Endothelial cell of umbilical vein (primary cell): ENCODE measurements around the gene C5. TPM values are rescaled to one million over a fixed set of nuclear protein-coding genes. Genes with fewer than 3 reads are reported as not detected.

ENCODE experiments used
- BruUV-seq: library from RNA; stranded (reverse); fragments of 400-500 nt; replicated peaks from 2 replicates; lab custom pipeline; 2021; lab: Mats Ljungman, UMichigan
- CTCF ChIA-PET: fragments of 300-600, 350-600 bp; sonication (Branson Sonifier 250); formaldehyde crosslinking; loops from one replicate; lab custom pipeline; 2021; ENCODE audit warnings: antibody characterized with exemption, inconsistent platforms; lab: Charles Lee
- POLR2A ChIA-PET: fragments of 300-600, 350-600 bp; sonication (Branson Sonifier 250); formaldehyde crosslinking; loops from one replicate; lab custom pipeline; 2021; ENCODE audit warnings: antibody characterized with exemption, inconsistent platforms; lab: Charles Lee
- DNase-seq: peaks from one replicate; pipeline ENCODE4 v3.0.0-alpha.2; 2011; ENCODE audit warnings: low read depth, low spot score
- FAIRE-seq: peaks from 2 replicates; lab custom pipeline; 2011; peaks lifted over from hg19 to GRCh38; lab: Jason Lieb, UNC
- H2AFZ ChIP-seq: 2 replicates; pipeline ENCODE4 v1.6.0; 2012; ENCODE audit warnings: low read depth, low read length, control low read depth, inconsistent platforms
- H3K27ac ChIP-seq: 2 replicates; pipeline ENCODE4 v1.5.1; 2011; ENCODE audit warnings: low read depth, mild to moderate bottlenecking, control low read depth, low read length, moderate library complexity; ENCODE audit not compliant: insufficient read depth
- H3K27me3 ChIP-seq, 2 experiments: 2 replicates each; pipeline versions ENCODE4 v1.6.0 to v1.6.1; 2011; ENCODE audit warnings: low read length in 2 of 2, mixed read lengths in 1 of 2; ENCODE audit not compliant: control insufficient read depth in 2 of 2, insufficient read depth in 2 of 2
- H3K36me3 ChIP-seq, 2 experiments: 2 replicates in 1 of 2; 3 replicates in 1 of 2; pipeline ENCODE4 v1.5.1; 2011; ENCODE audit warnings: low read length in 2 of 2, mild to moderate bottlenecking in 1 of 2, moderate library complexity in 1 of 2; ENCODE audit not compliant: control insufficient read depth in 2 of 2, insufficient read depth in 2 of 2; ENCODE audit errors: extremely low read depth in 1 of 2
- H3K4me1 ChIP-seq: 3 replicates; pipeline ENCODE4 v1.5.1; 2011; ENCODE audit warnings: mild to moderate bottlenecking, low read length; ENCODE audit not compliant: control insufficient read depth, insufficient read depth; ENCODE audit errors: extremely low read depth
- H3K4me2 ChIP-seq: 2 replicates; pipeline ENCODE4 v1.6.1; 2011; ENCODE audit warnings: low read length, control low read depth, mixed read lengths; ENCODE audit not compliant: insufficient read depth
- H3K4me3 ChIP-seq, 3 experiments: fragments of 200-600 bp in 1 of 3; sonication (generic), shearing (Covaris generic) in 1 of 3; replicated peaks in 1 of 3; 2 replicates each; pipeline ENCODE4 v1.5.1; 2011 to 2016; ENCODE audit warnings: control low read depth in 3 of 3, low read length in 3 of 3, mild to moderate bottlenecking in 2 of 3, inconsistent platforms in 1 of 3, low read depth in 1 of 3, moderate library complexity in 1 of 3; ENCODE audit not compliant: insufficient read depth in 1 of 3
- H3K79me2 ChIP-seq: 2 replicates; pipeline ENCODE4 v1.6.0; 2012; ENCODE audit warnings: low read length, inconsistent platforms; ENCODE audit not compliant: control insufficient read depth, insufficient read depth
- H3K9ac ChIP-seq: replicated peaks from 2 replicates; pipeline ENCODE3; 2011; ENCODE audit warnings: low read length, control low read depth; ENCODE audit not compliant: insufficient read depth; ENCODE audit errors: extremely low read depth
- H3K9me1 ChIP-seq: replicated peaks from 3 replicates; pipeline ENCODE4 v1.6.0; 2011; ENCODE audit warnings: mild to moderate bottlenecking, low read length; ENCODE audit not compliant: control insufficient read depth, insufficient read depth; ENCODE audit errors: extremely low read depth
- H3K9me3 ChIP-seq: replicated peaks from 2 replicates; pipeline ENCODE4 v1.5.1; 2012; ENCODE audit warnings: low read length, inconsistent platforms; ENCODE audit not compliant: control insufficient read depth, insufficient read depth
- H4K20me1 ChIP-seq: replicated peaks from 2 replicates; pipeline ENCODE3; 2011; ENCODE audit warnings: mild to moderate bottlenecking, low read length; ENCODE audit not compliant: control insufficient read depth, insufficient read depth; ENCODE audit errors: extremely low read depth
- EZH2 ChIP-seq: IDR thresholded peaks from 2 replicates; pipeline ENCODE4 v1.6.1; 2012; ENCODE audit warnings: borderline replicate concordance, low read depth, mild to moderate bottlenecking, moderate library complexity, low read length, inconsistent platforms; ENCODE audit not compliant: severe bottlenecking
- GATA2 ChIP-seq: IDR thresholded peaks from 2 replicates; pipeline ENCODE4 v1.7.0; 2011; ENCODE audit warnings: low read depth, mild to moderate bottlenecking, moderate library complexity, mixed read lengths, low read length; ENCODE audit not compliant: insufficient read length, insufficient read depth
- MYC ChIP-seq: IDR thresholded peaks from one replicate; pipeline ENCODE4 v1.6.1; 2011; ENCODE audit warnings: mild to moderate bottlenecking, low read depth, low read length
- POLR2A ChIP-seq: IDR thresholded peaks from 2 replicates; pipeline ENCODE4 v1.6.1; 2012; ENCODE audit warnings: low read depth, mild to moderate bottlenecking, control low read depth, low read length
- dilution Hi-C: fragments of 300-500 bp; cut with MboI; formaldehyde crosslinking; loops from one replicate; pipeline ENCODE4 v1.15.0; 2019; ENCODE audit warnings: low sequenced_read_pairs; ENCODE audit not compliant: extremely low pct_ligation_motif_present
- intact Hi-C: fragments of 100-400 bp; cut with micrococcal nuclease; formaldehyde crosslinking; loops from one replicate; pipeline ENCODE4 v1.10.0; 2022
- polyA plus RNA-seq, 4 experiments: library from polyadenylated mRNA; depleted of rRNA in 3 of 4; stranded (reverse) in 3 of 4; unstranded in 1 of 4; fragments of >200 nt; gene quantifications; 2 replicates each; pipeline versions ENCODE4 v1.2.1 to v1.2.3, GENCODE V29; 2011 to 2012; ENCODE audit warnings: missing spikeins in 1 of 4
- total RNA-seq: library from RNA; stranded (reverse); gene quantifications from 2 replicates; pipeline ENCODE4 v1.2.3, GENCODE V29; 2021
- TF ChIP-seq, protein P1 (sequence below), 2 donors: IDR thresholded peaks; 1 replicate in 1 of 2; 2 replicates in 1 of 2; pipeline ENCODE4 v1.5.1; 2011; ENCODE audit warnings: low read length in 2 of 2, mild to moderate bottlenecking in 2 of 2, moderate library complexity in 2 of 2, control low read depth in 1 of 2, inconsistent platforms in 1 of 2, low read depth in 1 of 2; ENCODE audit not compliant: insufficient read depth in 1 of 2; ENCODE audit errors: extremely low read depth in 1 of 2

Gene C5
- total and polyA plus RNA-seq, 2 donors (not counting 3 experiments of a cell fraction or from before 2014, with no cell fraction given) = 0.79 to 1.6 TPM

DNA sequence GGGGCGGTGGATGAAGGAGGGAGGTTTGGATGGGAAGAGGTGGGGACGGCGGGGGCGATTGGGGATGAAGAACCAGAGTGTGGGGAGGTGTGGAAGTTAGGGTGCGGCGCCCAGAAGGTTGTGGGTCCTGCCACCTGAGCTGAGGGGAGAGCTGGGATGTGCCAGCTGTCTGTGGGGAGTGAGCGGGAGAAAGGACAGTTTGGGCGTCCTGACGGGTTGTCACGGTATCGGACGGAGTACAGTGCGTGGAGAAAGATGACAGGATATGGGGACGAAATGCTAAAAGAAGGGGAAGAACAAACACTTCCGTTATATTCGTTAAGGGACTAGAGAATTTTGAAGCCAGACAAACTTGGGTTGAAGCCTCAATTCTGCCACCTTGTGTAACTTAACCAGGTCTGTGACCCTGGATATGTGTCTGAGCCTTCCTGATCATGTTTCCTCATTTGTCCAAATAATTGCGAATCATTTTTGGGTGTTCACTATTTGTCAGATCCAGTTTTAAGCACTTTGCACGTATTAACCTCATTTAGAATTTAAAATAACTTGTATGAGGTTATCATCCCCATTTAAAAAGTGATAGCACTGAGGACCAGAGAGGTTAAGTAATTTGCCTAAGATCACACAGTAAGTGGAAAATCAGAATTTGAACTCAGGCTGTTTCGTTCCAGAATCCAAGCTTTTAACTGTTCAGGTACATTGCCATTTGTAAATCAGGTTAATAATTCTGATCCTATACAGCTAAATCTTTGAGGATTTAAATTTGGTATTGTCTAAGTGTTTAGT, 25.4 kb upstream of the C5 start:
- H3K27ac ChIP-seq = peak overlapping the region; percentile 56
- intact Hi-C loops = loop anchor here (2.0 to 10.0 kb wide), 3 partner anchors 199 to 329 kb away; partner anchors contain the start of gene PHF19
- POLR2A ChIA-PET = no interaction called here
- CTCF ChIA-PET = interaction anchor here (0.7 to 1.5 kb wide), 5 partner anchors 10 to 94 kb away, joined by 3 to 8 read pairs (median 5); no protein-coding TSS in a partner anchor
- no peaks in the 10 kb centered on the region for H3K9me3 ChIP-seq
- FAIRE-seq = peak; percentile 66
- no peaks in the 10 kb centered on the region for H3K79me2 ChIP-seq
- no peaks in the 10 kb centered on the region for H3K36me3 ChIP-seq
- H3K4me1 ChIP-seq = peaks cover 25% of the 10 kb centered on the region
- peak overlapping the region; percentile 6 to 78 (median 36) for H3K4me3 ChIP-seq
- TF ChIP-seq MYC (no peak), EZH2 (no peak), GATA2 (no peak), POLR2A (no peak)
- TF ChIP-seq, protein P1, sequence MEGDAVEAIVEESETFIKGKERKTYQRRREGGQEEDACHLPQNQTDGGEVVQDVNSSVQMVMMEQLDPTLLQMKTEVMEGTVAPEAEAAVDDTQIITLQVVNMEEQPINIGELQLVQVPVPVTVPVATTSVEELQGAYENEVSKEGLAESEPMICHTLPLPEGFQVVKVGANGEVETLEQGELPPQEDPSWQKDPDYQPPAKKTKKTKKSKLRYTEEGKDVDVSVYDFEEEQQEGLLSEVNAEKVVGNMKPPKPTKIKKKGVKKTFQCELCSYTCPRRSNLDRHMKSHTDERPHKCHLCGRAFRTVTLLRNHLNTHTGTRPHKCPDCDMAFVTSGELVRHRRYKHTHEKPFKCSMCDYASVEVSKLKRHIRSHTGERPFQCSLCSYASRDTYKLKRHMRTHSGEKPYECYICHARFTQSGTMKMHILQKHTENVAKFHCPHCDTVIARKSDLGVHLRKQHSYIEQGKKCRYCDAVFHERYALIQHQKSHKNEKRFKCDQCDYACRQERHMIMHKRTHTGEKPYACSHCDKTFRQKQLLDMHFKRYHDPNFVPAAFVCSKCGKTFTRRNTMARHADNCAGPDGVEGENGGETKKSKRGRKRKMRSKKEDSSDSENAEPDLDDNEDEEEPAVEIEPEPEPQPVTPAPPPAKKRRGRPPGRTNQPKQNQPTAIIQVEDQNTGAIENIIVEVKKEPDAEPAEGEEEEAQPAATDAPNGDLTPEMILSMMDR (IDR thresholded peaks at IDR 0.05; ENCODE audit: extremely low read depth in 1 of 2, insufficient read depth in 1 of 2, low read depth in 1 of 2, low read length in 2 of 2) = no peak
- dilution Hi-C loops = no loop called here
- TSS peak; percentile 67 for BruUV-seq
- no peaks in the 10 kb centered on the region for H3K27me3 ChIP-seq
- DNase-seq = no peak
- peak overlapping the region; percentile 42 for H2AFZ ChIP-seq
- no peaks in the 10 kb centered on the region for H3K9me1 ChIP-seq
- peak overlapping the region; percentile 73 for H3K9ac ChIP-seq
- no peaks in the 10 kb centered on the region for H4K20me1 ChIP-seq
- peak overlapping the region; percentile 65 for H3K4me2 ChIP-seq
